GM23338 (cell line): ENCODE data around the gene MPEG1. TPM values are rescaled to one million over a fixed set of nuclear protein-coding genes. Genes with fewer than 3 reads are reported as not detected.

Experiments used
- ATAC-seq: fragments of 200-7000 bp; cut with Tn5 transposase; 3 replicates; pipeline ENCODE4 v1.9.1; 2020
- DNase-seq: peaks from one replicate; pipeline ENCODE4 v3.0.0-alpha.2; 2015; ENCODE audit warnings: low spot score
- H2AFZ ChIP-seq: fragments of 200-600 bp; sonication (generic); 2 replicates; pipeline ENCODE4 v1.8.0; 2016; ENCODE audit warnings: antibody characterized with exemption, mild to moderate bottlenecking, moderate library complexity
- H3F3A ChIP-seq: fragments of 200-600 bp; sonication (generic); replicated peaks from 2 replicates; pipeline ENCODE4 v1.8.0; 2017; ENCODE audit warnings: antibody characterized with exemption, mixed run types, low read depth
- H3K27ac ChIP-seq: fragments of 200-600 bp; sonication (generic); 2 replicates; pipeline ENCODE4 v1.6.1; 2016; ENCODE audit warnings: low read depth
- H3K27me3 ChIP-seq: fragments of 200-600 bp; sonication (generic); 2 replicates; pipeline ENCODE4 v1.8.0; 2016; ENCODE audit warnings: mild to moderate bottlenecking, mixed run types, moderate library complexity; ENCODE audit not compliant: insufficient read depth
- H3K36me3 ChIP-seq: fragments of 200-600 bp; sonication (generic); 2 replicates; pipeline ENCODE4 v1.8.0; 2016; ENCODE audit warnings: mild to moderate bottlenecking; ENCODE audit not compliant: insufficient read depth
- H3K4me1 ChIP-seq: fragments of 200-600 bp; sonication (generic); 2 replicates; pipeline ENCODE4 v1.8.0; 2016; ENCODE audit warnings: mild to moderate bottlenecking, moderate library complexity; ENCODE audit not compliant: insufficient read depth
- H3K4me2 ChIP-seq: fragments of 200-600 bp; sonication (generic); 2 replicates; pipeline ENCODE4 v1.7.1; 2017; ENCODE audit warnings: mixed run types
- H3K4me3 ChIP-seq: fragments of 200-600 bp; sonication (generic); 2 replicates; pipeline ENCODE4 v1.6.1; 2016; ENCODE audit warnings: mixed run types
- H3K79me2 ChIP-seq: fragments of 200-600 bp; sonication (generic); replicated peaks from 2 replicates; pipeline ENCODE4 v1.8.0; 2017; ENCODE audit warnings: mild to moderate bottlenecking; ENCODE audit not compliant: insufficient read depth
- H3K9me2 ChIP-seq: fragments of 200-600 bp; sonication (generic); 2 replicates; pipeline ENCODE4 v1.8.0; 2017; ENCODE audit not compliant: insufficient read depth
- H4K20me1 ChIP-seq: fragments of 200-600 bp; sonication (generic); replicated peaks from 2 replicates; pipeline ENCODE4 v1.8.0; 2017; ENCODE audit warnings: mild to moderate bottlenecking; ENCODE audit not compliant: insufficient read depth
- H3K27ac Mint-ChIP-seq: 2 replicates; pipeline ENCODE4 v1.8.0; 2020; ENCODE audit warnings: inconsistent platforms, mild to moderate bottlenecking, moderate library complexity, mixed read lengths
- H3K27me3 Mint-ChIP-seq: 3 replicates; pipeline ENCODE4 v1.8.0; 2022; ENCODE audit warnings: low read depth, mild to moderate bottlenecking, moderate library complexity, mixed read lengths, inconsistent platforms; ENCODE audit not compliant: insufficient read depth, poor library complexity
- H3K36me3 Mint-ChIP-seq: 3 replicates; pipeline ENCODE4 v1.8.0; 2021; ENCODE audit warnings: low read depth, mild to moderate bottlenecking, inconsistent platforms, moderate library complexity, mixed read lengths
- H3K4me1 Mint-ChIP-seq: 3 replicates; pipeline ENCODE4 v1.8.0; 2020; ENCODE audit warnings: mild to moderate bottlenecking, inconsistent platforms, mixed read lengths
- H3K4me3 Mint-ChIP-seq: 3 replicates; pipeline ENCODE4 v1.8.0; 2021; ENCODE audit warnings: moderate library complexity, mild to moderate bottlenecking, inconsistent platforms, mixed read lengths
- H3K9me3 Mint-ChIP-seq: 3 replicates; pipeline ENCODE4 v1.8.0; 2020; ENCODE audit warnings: moderate library complexity, mild to moderate bottlenecking, inconsistent platforms, mixed read lengths
- EZH2 ChIP-seq: fragments of 200-600 bp; sonication (generic); IDR thresholded peaks from one replicate; pipeline ENCODE4 v1.8.0; 2017; ENCODE audit warnings: antibody characterized with exemption, mild to moderate bottlenecking, low read depth; ENCODE audit not compliant: unreplicated experiment
- JUNB ChIP-seq: IDR thresholded peaks from one replicate; pipeline ENCODE4 v1.6.1; 2016; ENCODE audit warnings: antibody characterized with exemption; ENCODE audit not compliant: unreplicated experiment
- NANOG ChIP-seq: IDR thresholded peaks from 2 replicates; pipeline ENCODE4 v1.6.1; 2016; ENCODE audit warnings: antibody characterized with exemption, borderline replicate concordance
- POLR2AphosphoS5 ChIP-seq: IDR thresholded peaks from 2 replicates; pipeline ENCODE4 v1.6.1; 2016; ENCODE audit warnings: antibody characterized with exemption, low read depth
- STAT1 ChIP-seq: IDR thresholded peaks from one replicate; pipeline ENCODE4 v1.6.1; 2016; ENCODE audit warnings: antibody characterized with exemption; ENCODE audit not compliant: unreplicated experiment
- ZNF331 ChIP-seq: fragments of 250-450 bp; sonication (Bioruptor Pico); IDR thresholded peaks from 2 replicates; pipeline ENCODE4 v1.5.0; 2020; ENCODE audit warnings: low read depth, mild to moderate bottlenecking, moderate library complexity
- polyA plus RNA-seq: library from polyadenylated mRNA; unstranded; fragments of >200 nt; fragmentation: Nextera tagmentation; extraction: Ambion mirVana; gene quantifications from 2 replicates; pipeline ENCODE4 v1.2.1, GENCODE V29; 2016
- total RNA-seq: library from RNA; depleted of rRNA; stranded (reverse); fragments of >200 nt; shearing (Covaris generic); gene quantifications from 2 replicates; pipeline ENCODE4 v1.2.3, GENCODE V29; 2014
- TF ChIP-seq, protein P1 (sequence below): fragments of 250-450 bp; sonication (Bioruptor Pico); IDR thresholded peaks from 2 replicates; pipeline ENCODE4 v1.5.0; 2020; ENCODE audit warnings: mild to moderate bottlenecking, moderate library complexity
- TF ChIP-seq, protein P2 (sequence below): IDR thresholded peaks from one replicate; pipeline ENCODE4 v1.6.1; 2018; ENCODE audit warnings: antibody characterized with exemption; ENCODE audit not compliant: unreplicated experiment
- TF ChIP-seq, protein P3 (sequence below): IDR thresholded peaks from 2 replicates; pipeline ENCODE4 v1.6.1; 2016; ENCODE audit warnings: antibody characterized with exemption
- TF ChIP-seq, protein P4 (sequence below), 2 experiments: fragments of 200-600 bp in 1 of 2; sonication (generic) in 1 of 2; conservative IDR thresholded peaks; 2 replicates each; pipeline versions ENCODE4 v1.5.1 to v1.6.1; 2016 to 2017; ENCODE audit warnings: antibody characterized with exemption in 2 of 2, low read depth in 2 of 2, mild to moderate bottlenecking in 2 of 2, moderate library complexity in 1 of 2

The MPEG1 gene
- total and polyA plus RNA-seq, 2 experiments from 2014 or later, result not detected

DNA sequence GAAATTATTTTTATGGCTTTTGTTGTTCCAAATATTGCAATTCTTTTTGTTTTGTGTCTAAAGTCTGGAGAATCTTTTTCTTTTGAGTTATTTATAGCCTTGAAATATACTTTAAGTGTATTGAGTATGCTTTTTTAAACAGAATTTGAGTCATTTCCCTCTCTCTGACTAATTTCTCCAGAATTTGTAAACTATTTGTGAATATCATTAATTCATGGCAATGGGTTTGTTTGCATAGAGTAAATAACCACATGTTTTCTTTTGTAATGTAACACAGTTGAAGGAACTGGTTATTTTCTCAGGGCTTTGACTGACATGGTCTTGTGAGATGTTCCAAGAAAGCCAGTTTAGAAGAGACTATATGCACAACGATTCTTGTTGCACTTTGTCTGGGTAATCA lies 30.9 kb upstream of the MPEG1 start:
- Histone ChIP-seq H3K27ac (no peak overlapping the region), H3F3A (no peaks in the 10 kb centered on the region), H3K4me2 (no peak overlapping the region), H3K4me3 (no peak overlapping the region), H3K36me3 (peaks cover 23% of the 10 kb centered on the region; the same call in 1 of the 2 replicates), H4K20me1 (no peaks in the 10 kb centered on the region), H3K79me2 (no peaks in the 10 kb centered on the region), H3K4me1 (no peaks in the 10 kb centered on the region), H3K27me3 (no peaks in the 10 kb centered on the region), H2AFZ (no peak overlapping the region), H3K9me2 (peaks cover 9% of the 10 kb centered on the region)
- H3K27me3 Mint-ChIP-seq, result no peaks in the 10 kb centered on the region
- no peak for DNase-seq
- TF ChIP-seq, protein P1, sequence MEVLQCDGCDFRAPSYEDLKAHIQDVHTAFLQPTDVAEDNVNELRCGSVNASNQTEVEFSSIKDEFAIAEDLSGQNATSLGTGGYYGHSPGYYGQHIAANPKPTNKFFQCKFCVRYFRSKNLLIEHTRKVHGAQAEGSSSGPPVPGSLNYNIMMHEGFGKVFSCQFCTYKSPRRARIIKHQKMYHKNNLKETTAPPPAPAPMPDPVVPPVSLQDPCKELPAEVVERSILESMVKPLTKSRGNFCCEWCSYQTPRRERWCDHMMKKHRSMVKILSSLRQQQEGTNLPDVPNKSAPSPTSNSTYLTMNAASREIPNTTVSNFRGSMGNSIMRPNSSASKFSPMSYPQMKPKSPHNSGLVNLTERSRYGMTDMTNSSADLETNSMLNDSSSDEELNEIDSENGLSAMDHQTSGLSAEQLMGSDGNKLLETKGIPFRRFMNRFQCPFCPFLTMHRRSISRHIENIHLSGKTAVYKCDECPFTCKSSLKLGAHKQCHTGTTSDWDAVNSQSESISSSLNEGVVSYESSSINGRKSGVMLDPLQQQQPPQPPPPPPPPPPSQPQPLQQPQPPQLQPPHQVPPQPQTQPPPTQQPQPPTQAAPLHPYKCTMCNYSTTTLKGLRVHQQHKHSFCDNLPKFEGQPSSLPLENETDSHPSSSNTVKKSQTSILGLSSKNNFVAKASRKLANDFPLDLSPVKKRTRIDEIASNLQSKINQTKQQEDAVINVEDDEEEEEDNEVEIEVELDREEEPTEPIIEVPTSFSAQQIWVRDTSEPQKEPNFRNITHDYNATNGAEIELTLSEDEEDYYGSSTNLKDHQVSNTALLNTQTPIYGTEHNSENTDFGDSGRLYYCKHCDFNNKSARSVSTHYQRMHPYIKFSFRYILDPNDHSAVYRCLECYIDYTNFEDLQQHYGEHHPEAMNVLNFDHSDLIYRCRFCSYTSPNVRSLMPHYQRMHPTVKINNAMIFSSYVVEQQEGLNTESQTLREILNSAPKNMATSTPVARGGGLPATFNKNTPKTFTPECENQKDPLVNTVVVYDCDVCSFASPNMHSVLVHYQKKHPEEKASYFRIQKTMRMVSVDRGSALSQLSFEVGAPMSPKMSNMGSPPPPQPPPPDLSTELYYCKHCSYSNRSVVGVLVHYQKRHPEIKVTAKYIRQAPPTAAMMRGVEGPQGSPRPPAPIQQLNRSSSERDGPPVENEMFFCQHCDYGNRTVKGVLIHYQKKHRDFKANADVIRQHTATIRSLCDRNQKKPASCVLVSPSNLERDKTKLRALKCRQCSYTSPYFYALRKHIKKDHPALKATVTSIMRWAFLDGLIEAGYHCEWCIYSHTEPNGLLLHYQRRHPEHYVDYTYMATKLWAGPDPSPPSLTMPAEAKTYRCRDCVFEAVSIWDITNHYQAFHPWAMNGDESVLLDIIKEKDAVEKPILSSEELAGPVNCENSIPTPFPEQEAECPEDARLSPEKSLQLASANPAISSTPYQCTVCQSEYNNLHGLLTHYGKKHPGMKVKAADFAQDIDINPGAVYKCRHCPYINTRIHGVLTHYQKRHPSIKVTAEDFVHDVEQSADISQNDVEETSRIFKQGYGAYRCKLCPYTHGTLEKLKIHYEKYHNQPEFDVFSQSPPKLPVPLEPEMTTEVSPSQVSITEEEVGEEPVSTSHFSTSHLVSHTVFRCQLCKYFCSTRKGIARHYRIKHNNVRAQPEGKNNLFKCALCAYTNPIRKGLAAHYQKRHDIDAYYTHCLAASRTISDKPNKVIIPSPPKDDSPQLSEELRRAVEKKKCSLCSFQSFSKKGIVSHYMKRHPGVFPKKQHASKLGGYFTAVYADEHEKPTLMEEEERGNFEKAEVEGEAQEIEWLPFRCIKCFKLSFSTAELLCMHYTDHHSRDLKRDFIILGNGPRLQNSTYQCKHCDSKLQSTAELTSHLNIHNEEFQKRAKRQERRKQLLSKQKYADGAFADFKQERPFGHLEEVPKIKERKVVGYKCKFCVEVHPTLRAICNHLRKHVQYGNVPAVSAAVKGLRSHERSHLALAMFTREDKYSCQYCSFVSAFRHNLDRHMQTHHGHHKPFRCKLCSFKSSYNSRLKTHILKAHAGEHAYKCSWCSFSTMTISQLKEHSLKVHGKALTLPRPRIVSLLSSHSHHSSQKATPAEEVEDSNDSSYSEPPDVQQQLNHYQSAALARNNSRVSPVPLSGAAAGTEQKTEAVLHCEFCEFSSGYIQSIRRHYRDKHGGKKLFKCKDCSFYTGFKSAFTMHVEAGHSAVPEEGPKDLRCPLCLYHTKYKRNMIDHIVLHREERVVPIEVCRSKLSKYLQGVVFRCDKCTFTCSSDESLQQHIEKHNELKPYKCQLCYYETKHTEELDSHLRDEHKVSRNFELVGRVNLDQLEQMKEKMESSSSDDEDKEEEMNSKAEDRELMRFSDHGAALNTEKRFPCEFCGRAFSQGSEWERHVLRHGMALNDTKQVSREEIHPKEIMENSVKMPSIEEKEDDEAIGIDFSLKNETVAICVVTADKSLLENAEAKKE (CRISPR knock-in tag), result no peak
- no peak overlapping the region for H3K4me3 Mint-ChIP-seq
- no peak overlapping the region for H3K27ac Mint-ChIP-seq
- H3K9me3 Mint-ChIP-seq, result peaks cover 44% of the 10 kb centered on the region
- H3K4me1 Mint-ChIP-seq, result no peaks in the 10 kb centered on the region
- H3K36me3 Mint-ChIP-seq, result peaks cover 19% of the 10 kb centered on the region; the same call in 2 of the 3 replicates
- no peak for ATAC-seq

DNA sequence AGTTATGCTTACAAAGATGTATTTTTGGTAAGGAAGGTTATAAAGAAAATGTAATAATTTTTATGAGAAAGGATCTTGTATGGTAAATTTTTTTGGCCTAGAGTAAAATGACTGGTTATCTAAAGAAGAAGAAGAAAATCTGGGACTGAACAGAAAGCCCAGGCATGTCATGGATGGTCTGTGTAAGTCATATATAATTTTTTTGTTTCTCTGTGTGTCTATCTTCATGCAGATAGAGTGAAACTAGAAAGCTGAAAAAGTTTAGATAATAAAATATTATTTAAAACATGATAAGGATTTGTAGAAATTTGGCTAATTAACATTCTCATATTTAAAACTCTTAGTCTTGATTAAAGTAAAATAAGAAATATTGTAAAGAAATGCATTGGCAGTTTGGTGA lies 27.6 kb upstream of the MPEG1 start:
- no peaks in the 10 kb centered on the region; the same call in 1 of the 2 replicates for H3K9me2 ChIP-seq
- H3K27ac ChIP-seq, result no peak overlapping the region
- peaks cover 68% of the 10 kb centered on the region for H3K9me3 Mint-ChIP-seq
- H3K4me3 Mint-ChIP-seq, result no peak overlapping the region
- H3K4me1 Mint-ChIP-seq, result no peaks in the 10 kb centered on the region
- H3K4me2 ChIP-seq, result no peak overlapping the region
- no peak overlapping the region for H3K4me3 ChIP-seq
- no peaks in the 10 kb centered on the region for H4K20me1 ChIP-seq
- no peaks in the 10 kb centered on the region for H3K79me2 ChIP-seq
- H3K36me3 ChIP-seq, result peaks cover 23% of the 10 kb centered on the region; the same call in 1 of the 2 replicates
- H3K4me1 ChIP-seq, result no peaks in the 10 kb centered on the region
- no peak overlapping the region for H3K27ac Mint-ChIP-seq
- peaks cover 23% of the 10 kb centered on the region; the same call in 2 of the 3 replicates for H3K36me3 Mint-ChIP-seq
- DNase-seq (no peak), ATAC-seq (no peak)
- H2AFZ ChIP-seq, result no peak overlapping the region
- no peaks in the 10 kb centered on the region for H3F3A ChIP-seq
- H3K27me3 Mint-ChIP-seq, result no peaks in the 10 kb centered on the region
- no peaks in the 10 kb centered on the region for H3K27me3 ChIP-seq
- TF ChIP-seq NANOG (no peak), STAT1 (no peak), ZNF331 (no peak), POLR2AphosphoS5 (no peak), EZH2 (no peak), JUNB (no peak)
- TF ChIP-seq, protein P2, sequence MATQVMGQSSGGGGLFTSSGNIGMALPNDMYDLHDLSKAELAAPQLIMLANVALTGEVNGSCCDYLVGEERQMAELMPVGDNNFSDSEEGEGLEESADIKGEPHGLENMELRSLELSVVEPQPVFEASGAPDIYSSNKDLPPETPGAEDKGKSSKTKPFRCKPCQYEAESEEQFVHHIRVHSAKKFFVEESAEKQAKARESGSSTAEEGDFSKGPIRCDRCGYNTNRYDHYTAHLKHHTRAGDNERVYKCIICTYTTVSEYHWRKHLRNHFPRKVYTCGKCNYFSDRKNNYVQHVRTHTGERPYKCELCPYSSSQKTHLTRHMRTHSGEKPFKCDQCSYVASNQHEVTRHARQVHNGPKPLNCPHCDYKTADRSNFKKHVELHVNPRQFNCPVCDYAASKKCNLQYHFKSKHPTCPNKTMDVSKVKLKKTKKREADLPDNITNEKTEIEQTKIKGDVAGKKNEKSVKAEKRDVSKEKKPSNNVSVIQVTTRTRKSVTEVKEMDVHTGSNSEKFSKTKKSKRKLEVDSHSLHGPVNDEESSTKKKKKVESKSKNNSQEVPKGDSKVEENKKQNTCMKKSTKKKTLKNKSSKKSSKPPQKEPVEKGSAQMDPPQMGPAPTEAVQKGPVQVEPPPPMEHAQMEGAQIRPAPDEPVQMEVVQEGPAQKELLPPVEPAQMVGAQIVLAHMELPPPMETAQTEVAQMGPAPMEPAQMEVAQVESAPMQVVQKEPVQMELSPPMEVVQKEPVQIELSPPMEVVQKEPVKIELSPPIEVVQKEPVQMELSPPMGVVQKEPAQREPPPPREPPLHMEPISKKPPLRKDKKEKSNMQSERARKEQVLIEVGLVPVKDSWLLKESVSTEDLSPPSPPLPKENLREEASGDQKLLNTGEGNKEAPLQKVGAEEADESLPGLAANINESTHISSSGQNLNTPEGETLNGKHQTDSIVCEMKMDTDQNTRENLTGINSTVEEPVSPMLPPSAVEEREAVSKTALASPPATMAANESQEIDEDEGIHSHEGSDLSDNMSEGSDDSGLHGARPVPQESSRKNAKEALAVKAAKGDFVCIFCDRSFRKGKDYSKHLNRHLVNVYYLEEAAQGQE, result no peak
- TF ChIP-seq, protein P3, sequence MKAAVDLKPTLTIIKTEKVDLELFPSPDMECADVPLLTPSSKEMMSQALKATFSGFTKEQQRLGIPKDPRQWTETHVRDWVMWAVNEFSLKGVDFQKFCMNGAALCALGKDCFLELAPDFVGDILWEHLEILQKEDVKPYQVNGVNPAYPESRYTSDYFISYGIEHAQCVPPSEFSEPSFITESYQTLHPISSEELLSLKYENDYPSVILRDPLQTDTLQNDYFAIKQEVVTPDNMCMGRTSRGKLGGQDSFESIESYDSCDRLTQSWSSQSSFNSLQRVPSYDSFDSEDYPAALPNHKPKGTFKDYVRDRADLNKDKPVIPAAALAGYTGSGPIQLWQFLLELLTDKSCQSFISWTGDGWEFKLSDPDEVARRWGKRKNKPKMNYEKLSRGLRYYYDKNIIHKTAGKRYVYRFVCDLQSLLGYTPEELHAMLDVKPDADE, result no peak
- TF ChIP-seq, protein P4, sequence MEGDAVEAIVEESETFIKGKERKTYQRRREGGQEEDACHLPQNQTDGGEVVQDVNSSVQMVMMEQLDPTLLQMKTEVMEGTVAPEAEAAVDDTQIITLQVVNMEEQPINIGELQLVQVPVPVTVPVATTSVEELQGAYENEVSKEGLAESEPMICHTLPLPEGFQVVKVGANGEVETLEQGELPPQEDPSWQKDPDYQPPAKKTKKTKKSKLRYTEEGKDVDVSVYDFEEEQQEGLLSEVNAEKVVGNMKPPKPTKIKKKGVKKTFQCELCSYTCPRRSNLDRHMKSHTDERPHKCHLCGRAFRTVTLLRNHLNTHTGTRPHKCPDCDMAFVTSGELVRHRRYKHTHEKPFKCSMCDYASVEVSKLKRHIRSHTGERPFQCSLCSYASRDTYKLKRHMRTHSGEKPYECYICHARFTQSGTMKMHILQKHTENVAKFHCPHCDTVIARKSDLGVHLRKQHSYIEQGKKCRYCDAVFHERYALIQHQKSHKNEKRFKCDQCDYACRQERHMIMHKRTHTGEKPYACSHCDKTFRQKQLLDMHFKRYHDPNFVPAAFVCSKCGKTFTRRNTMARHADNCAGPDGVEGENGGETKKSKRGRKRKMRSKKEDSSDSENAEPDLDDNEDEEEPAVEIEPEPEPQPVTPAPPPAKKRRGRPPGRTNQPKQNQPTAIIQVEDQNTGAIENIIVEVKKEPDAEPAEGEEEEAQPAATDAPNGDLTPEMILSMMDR (conservative IDR thresholded peaks at IDR 0.05; ENCODE audit: low read depth in 2 of 2), result no peak
